CD4-positive, CD25-positive, alpha-beta regulatory T cell (primary cell): ENCODE results near the gene CHGA. TPM values are rescaled to one million over a fixed set of nuclear protein-coding genes. Genes with fewer than 3 reads are reported as not detected.

Experiments used
- ATAC-seq, 2 donors: fragments of 150-1000 bp; cut with Tn5 transposase; one replicate each; pipeline ENCODE4 v1.10.0; 2021; ENCODE audit warnings: low read depth in 2 of 2, moderate number of reproducible peaks in 2 of 2, moderate library complexity in 1 of 2
- DNase-seq, 3 donors: peaks; one replicate each; pipeline versions ENCODE4 v3.0.0 to v3.0.0-alpha.2; 2012 to 2022; ENCODE audit warnings: mixed read lengths in 1 of 3
- H3K27ac ChIP-seq: one replicate; pipeline ENCODE4 v1.7.0; 2013; ENCODE audit warnings: mild to moderate bottlenecking, low read length; ENCODE audit not compliant: insufficient read depth, poor library complexity, severe bottlenecking
- H3K27me3 ChIP-seq: one replicate; pipeline ENCODE4 v1.7.0; 2013; ENCODE audit warnings: low read length; ENCODE audit not compliant: control insufficient read depth, insufficient read depth
- H3K36me3 ChIP-seq: one replicate; pipeline ENCODE4 v1.7.0; 2013; ENCODE audit warnings: mild to moderate bottlenecking, low read length, moderate library complexity; ENCODE audit not compliant: control insufficient read depth, insufficient read depth
- H3K4me1 ChIP-seq: 2 replicates; pipeline ENCODE4 v1.7.0; 2013; ENCODE audit warnings: mild to moderate bottlenecking, low read length; ENCODE audit not compliant: insufficient read depth, control insufficient read depth, poor library complexity, severe bottlenecking
- H3K4me3 ChIP-seq: one replicate; pipeline ENCODE4 v1.7.0; 2013; ENCODE audit warnings: low read depth, mild to moderate bottlenecking, low read length, moderate library complexity
- H3K9me3 ChIP-seq, 2 experiments: 1 replicate in 1 of 2; 2 replicates in 1 of 2; pipeline ENCODE4 v1.7.0; 2013; ENCODE audit warnings: low read length in 2 of 2, mild to moderate bottlenecking in 1 of 2, moderate library complexity in 1 of 2; ENCODE audit not compliant: control insufficient read depth in 2 of 2
- H3K27ac Mint-ChIP-seq, 3 donors: one replicate each; pipeline ENCODE4 v1.8.0; 2020 to 2022; ENCODE audit warnings: mild to moderate bottlenecking in 3 of 3, mixed read lengths in 3 of 3, moderate library complexity in 2 of 3
- H3K27me3 Mint-ChIP-seq: one replicate; pipeline ENCODE4 v1.8.0; 2022; ENCODE audit warnings: mild to moderate bottlenecking, mixed read lengths
- H3K36me3 Mint-ChIP-seq: one replicate; pipeline ENCODE4 v1.8.0; 2020; ENCODE audit warnings: mixed read lengths
- H3K4me1 Mint-ChIP-seq, 4 donors: one replicate each; pipeline ENCODE4 v1.8.0; 2020 to 2022; ENCODE audit warnings: mixed read lengths in 4 of 4, mild to moderate bottlenecking in 1 of 4
- H3K4me3 Mint-ChIP-seq, 4 donors: one replicate each; pipeline ENCODE4 v1.8.0; 2020 to 2022; ENCODE audit warnings: mild to moderate bottlenecking in 4 of 4, mixed read lengths in 4 of 4, moderate library complexity in 3 of 4
- H3K9me3 Mint-ChIP-seq, 7 donors: one replicate each; pipeline ENCODE4 v1.8.0; 2020 to 2022; ENCODE audit warnings: mixed read lengths in 7 of 7, mild to moderate bottlenecking in 3 of 7, moderate library complexity in 2 of 7
- polyA plus RNA-seq, 4 donors: library from polyadenylated mRNA; unstranded; fragments of 300-500 nt; fragmentation: Illumina TruSeq; gene quantifications; one replicate each; pipeline ENCODE4 v1.2.3, GENCODE V29; 2021
- total RNA-seq: library from RNA; stranded (reverse); gene quantifications from one replicate; pipeline ENCODE4 v1.2.3, GENCODE V29; 2022

CHGA gene
- total and polyA plus RNA-seq, 5 donors from 2014 or later = 0.21 to 0.72 (median 0.33) TPM; not detected in 1

DNA sequence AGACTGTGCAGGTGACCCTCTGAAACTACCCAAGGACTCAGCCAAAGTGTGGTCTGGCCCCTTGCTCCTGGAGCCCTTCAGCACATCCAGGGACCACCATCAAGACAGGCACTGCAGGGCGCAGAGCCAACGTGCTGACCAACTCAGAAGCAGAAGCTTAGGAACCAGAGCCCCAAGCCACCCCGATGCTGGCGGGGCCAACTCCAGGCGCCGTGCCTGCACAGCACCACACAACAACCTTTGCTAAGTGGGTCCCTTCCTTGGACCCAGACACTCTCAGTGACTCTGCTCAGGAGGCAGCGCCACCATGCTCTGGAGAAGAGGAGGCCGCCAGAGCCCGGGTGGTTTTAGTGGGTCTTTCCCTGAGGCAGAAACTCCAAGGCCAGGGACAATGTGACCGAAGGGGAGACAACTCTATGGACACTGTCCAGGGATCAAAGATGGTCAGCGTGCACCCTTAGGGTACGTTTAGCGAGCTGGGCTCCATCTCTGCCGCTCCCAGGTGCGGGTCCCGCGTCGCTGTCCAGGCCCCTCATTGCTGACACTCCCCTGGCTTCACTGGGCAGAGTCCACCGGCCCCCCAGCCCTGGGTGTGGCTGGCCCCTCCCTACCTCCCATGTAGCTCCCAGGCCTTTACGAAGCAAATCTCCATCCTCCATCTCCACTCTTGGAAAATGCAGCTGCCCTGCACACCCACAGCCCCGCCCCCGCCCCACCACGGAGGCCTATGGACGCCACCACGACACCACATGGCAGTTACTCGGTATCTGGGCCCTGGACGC is 16.1 kb downstream of the CHGA start:
- Mint-ChIP-seq H3K9me3 (no peaks in the 10 kb centered on the region), H3K27ac (no peak overlapping the region), H3K36me3 (peaks cover 11% of the 10 kb centered on the region), H3K4me3 (no peak overlapping the region), H3K4me1 (no peaks in the 10 kb centered on the region), H3K27me3 (no peaks in the 10 kb centered on the region)
- Histone ChIP-seq H3K36me3 (peaks cover 24% of the 10 kb centered on the region), H3K27ac (no peak overlapping the region), H3K9me3 (no peaks in the 10 kb centered on the region), H3K4me3 (no peak overlapping the region), H3K4me1 (no peaks in the 10 kb centered on the region), H3K27me3 (no peaks in the 10 kb centered on the region)
- DNase-seq = no peak
- no peak for ATAC-seq

DNA sequence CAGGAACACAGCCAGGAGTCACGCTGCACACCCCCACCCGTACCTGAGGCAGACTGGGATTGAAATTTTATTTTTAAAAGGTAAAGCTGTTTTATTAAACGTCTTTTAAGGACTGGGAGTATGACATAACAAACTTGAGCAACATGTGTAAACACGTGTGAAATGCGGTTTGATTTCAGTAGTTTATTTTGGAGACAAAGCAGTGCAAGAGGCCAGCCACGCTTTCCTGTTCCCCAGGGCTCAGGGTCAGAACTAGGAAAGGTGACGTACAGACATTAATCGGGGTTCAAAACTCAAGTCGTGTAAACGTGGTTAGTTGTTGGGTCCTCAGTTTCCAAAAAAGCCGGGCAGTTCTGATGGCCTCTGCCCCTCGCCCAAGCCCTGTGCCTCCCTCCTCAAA is 16.7 kb downstream of the CHGA start:
- H3K27me3 Mint-ChIP-seq = no peaks in the 10 kb centered on the region
- no peak for ATAC-seq
- H3K27ac Mint-ChIP-seq = no peak overlapping the region

DNA sequence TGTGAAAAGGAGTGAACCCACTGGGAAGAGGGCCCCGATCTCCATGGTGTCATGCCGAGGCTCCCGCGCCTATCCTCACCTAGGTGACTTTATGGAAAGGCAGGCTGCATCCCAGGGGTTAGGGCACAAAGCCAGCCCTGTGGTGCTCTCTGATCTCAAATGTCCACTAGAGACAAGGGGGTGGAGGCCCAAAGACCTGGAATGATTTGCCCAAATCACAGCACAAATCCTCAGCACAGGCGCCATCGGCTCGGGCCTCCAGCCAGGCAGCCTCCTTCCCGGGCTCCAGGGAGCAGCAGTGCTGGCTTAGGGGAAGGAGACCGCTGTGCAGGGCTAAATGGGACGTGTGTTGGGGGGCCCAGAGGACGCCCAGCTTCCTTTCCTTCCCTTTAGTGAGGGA is 17.6 kb downstream of the CHGA start:
- Mint-ChIP-seq H3K4me1 (peaks cover 0 to 2% (median 1%) of the 10 kb centered on the region in 4 donors), H3K27ac (no peak overlapping the region), H3K9me3 (no peaks in the 10 kb centered on the region), H3K27me3 (no peaks in the 10 kb centered on the region), H3K36me3 (peaks cover 17% of the 10 kb centered on the region), H3K4me3 (no peak overlapping the region)
- no peaks in the 10 kb centered on the region for H3K4me1 ChIP-seq
- H3K27ac ChIP-seq = no peak overlapping the region
- H3K9me3 ChIP-seq = no peaks in the 10 kb centered on the region
- H3K27me3 ChIP-seq = no peaks in the 10 kb centered on the region
- no peak for ATAC-seq
- peaks cover 37% of the 10 kb centered on the region for H3K36me3 ChIP-seq
- no peak overlapping the region for H3K4me3 ChIP-seq
- no peak for DNase-seq

More for the DNA sequence above, 16.7 kb downstream of the CHGA start:
- Histone ChIP-seq H3K27ac (no peak overlapping the region), H3K36me3 (peaks cover 30% of the 10 kb centered on the region), H3K27me3 (no peaks in the 10 kb centered on the region), H3K4me3 (no peak overlapping the region), H3K9me3 (no peaks in the 10 kb centered on the region), H3K4me1 (no peaks in the 10 kb centered on the region)
- DNase-seq = no peak
- Mint-ChIP-seq H3K4me3 (no peak overlapping the region), H3K36me3 (peaks cover 17% of the 10 kb centered on the region), H3K9me3 (no peaks in the 10 kb centered on the region), H3K4me1 (peaks cover 0 to 2% (median 1%) of the 10 kb centered on the region in 4 donors)

DNA sequence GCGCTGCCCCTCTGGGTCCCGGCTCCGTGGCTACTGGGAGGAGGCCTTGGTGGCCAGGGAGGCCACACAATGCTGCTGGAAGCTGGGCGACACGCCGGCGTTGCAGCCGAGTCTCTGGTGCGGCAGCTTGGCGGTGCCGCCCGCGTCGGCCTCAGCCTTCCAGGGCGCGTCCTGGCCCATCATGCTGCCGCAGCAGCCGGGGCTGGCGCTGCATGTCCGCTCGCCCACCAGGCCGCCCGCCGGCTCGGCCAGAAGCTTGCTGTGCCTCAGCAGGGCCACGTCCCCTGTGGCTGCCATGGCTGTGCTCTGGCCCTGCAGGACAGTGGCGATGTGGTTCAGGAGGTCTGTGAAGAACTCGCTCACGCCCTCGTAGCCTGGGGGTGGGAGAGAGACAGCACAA is 18.6 kb downstream of the CHGA start:
- Histone ChIP-seq H3K9me3 (no peaks in the 10 kb centered on the region), H3K36me3 (peaks cover 36% of the 10 kb centered on the region), H3K4me1 (no peaks in the 10 kb centered on the region), H3K27me3 (no peaks in the 10 kb centered on the region), H3K4me3 (no peak overlapping the region), H3K27ac (no peak overlapping the region)
- Mint-ChIP-seq H3K27me3 (no peaks in the 10 kb centered on the region), H3K4me3 (no peak overlapping the region), H3K27ac (peak overlapping the region in 1 of 3 donors; percentile 76), H3K9me3 (no peaks in the 10 kb centered on the region), H3K36me3 (peaks cover 21% of the 10 kb centered on the region), H3K4me1 (peaks cover 0 to 2% (median 1%) of the 10 kb centered on the region in 4 donors)
- ATAC-seq (no peak), DNase-seq (no peak)

DNA sequence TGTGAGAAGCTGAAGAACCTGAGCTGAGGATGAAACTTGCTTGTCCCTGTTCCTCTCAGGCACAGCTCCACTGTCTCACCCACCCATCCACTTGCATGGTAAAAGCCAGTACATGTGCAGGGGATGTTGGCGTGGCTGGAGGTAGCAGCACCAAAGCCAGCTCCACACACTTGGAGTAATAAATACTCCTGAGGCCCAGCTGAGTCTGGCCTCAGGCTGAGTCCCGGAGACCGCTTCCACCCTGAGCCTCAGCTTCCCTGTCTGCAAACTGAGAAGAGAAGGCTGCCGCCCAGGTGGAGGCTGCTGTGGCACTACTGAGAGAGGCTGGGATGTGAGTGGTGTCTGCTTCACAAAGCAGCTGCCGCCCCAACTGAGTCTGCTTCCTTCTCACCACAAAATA is 19.2 kb downstream of the CHGA start:
- Mint-ChIP-seq H3K4me1 (peaks cover 0 to 2% (median 1%) of the 10 kb centered on the region in 4 donors), H3K4me3 (no peak overlapping the region), H3K27ac (peak overlapping the region in 1 of 3 donors; percentile 79), H3K27me3 (no peaks in the 10 kb centered on the region), H3K36me3 (peaks cover 17% of the 10 kb centered on the region), H3K9me3 (no peaks in the 10 kb centered on the region)
- DNase-seq = no peak
- Histone ChIP-seq H3K4me3 (no peak overlapping the region), H3K36me3 (peaks cover 31% of the 10 kb centered on the region), H3K4me1 (no peaks in the 10 kb centered on the region), H3K27ac (no peak overlapping the region), H3K27me3 (no peaks in the 10 kb centered on the region), H3K9me3 (no peaks in the 10 kb centered on the region)
- ATAC-seq = no peak

DNA sequence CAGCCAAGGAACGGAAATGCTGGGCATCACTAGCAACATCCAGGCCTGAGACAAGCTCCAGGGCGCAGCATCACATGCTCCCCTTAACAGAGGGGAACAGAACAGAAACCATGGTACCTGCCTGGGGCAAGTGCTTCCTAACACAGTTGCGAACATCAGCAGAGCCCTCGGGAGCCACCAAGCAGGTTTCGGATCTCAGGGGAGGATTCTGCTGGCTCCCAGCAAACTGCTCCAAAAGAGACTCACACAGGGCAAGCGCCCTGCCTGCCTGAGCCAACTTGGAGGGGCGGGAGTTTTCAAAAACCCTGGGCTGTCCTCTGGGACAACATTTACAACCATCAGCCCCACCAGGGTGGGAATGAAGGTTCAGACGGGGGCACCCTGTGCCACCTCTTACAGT is 19.6 kb downstream of the CHGA start:
- Histone ChIP-seq H3K9me3 (no peaks in the 10 kb centered on the region), H3K36me3 (peaks cover 30% of the 10 kb centered on the region), H3K27ac (no peak overlapping the region), H3K4me3 (no peak overlapping the region), H3K4me1 (no peaks in the 10 kb centered on the region), H3K27me3 (no peaks in the 10 kb centered on the region)
- no peak overlapping the region for H3K4me3 Mint-ChIP-seq
- ATAC-seq = no peak
- no peaks in the 10 kb centered on the region for H3K27me3 Mint-ChIP-seq
- peaks cover 0 to 2% (median 1%) of the 10 kb centered on the region in 4 donors for H3K4me1 Mint-ChIP-seq
- no peaks in the 10 kb centered on the region for H3K9me3 Mint-ChIP-seq
- no peak for DNase-seq
- peak overlapping the region in 1 of 3 donors; percentile 79 for H3K27ac Mint-ChIP-seq
- peaks cover 16% of the 10 kb centered on the region for H3K36me3 Mint-ChIP-seq

DNA sequence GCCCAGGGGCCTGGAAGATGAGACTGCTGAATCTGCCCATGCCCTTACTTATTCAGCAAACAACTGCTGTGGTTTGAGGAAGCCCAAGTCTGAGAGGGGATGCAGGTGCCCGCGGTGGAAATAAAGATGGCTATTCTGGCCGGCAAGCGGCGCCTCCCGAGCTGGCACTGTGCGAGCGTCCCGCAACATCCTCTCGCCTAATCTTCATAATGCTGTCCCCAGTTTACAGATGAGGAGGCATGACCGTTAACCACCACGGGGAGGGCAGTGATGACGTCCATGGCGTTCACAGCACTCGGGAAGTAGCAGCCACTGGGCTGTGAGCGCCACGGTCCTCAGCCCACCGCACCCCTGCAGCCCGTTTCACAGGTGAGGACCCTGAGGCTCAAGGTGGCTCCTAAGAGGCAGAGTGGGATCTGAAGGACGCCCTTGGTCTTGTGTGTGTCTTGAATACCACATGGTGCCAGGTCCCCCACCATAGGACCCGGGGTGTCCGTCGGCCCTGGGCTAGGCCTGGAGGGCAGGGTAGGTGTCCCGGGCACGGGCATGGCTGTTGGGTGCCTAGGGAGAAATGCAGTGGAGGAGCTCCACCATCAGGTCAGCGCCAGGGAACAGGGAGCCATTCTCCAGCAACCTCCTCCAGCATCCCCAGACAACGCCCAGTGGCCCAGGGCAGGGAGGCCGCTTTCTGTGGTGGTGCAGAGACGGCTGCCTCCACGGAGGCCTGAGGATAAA is 20.2 kb downstream of the CHGA start:
- no peak overlapping the region for H3K4me3 ChIP-seq
- H3K4me1 ChIP-seq = no peaks in the 10 kb centered on the region
- peaks cover 0 to 2% (median 1%) of the 10 kb centered on the region in 4 donors for H3K4me1 Mint-ChIP-seq
- H3K27ac ChIP-seq = no peak overlapping the region
- H3K36me3 ChIP-seq = peaks cover 35% of the 10 kb centered on the region
- peaks cover 16% of the 10 kb centered on the region for H3K36me3 Mint-ChIP-seq
- no peak overlapping the region for H3K4me3 Mint-ChIP-seq
- H3K27ac Mint-ChIP-seq = no peak overlapping the region
- DNase-seq (no peak), ATAC-seq (no peak)
- no peaks in the 10 kb centered on the region for H3K9me3 ChIP-seq
- H3K27me3 ChIP-seq = no peaks in the 10 kb centered on the region
- no peaks in the 10 kb centered on the region for H3K27me3 Mint-ChIP-seq
- no peaks in the 10 kb centered on the region for H3K9me3 Mint-ChIP-seq
